RKO (cell line): Measurements from ENCODE around the gene CDH16.

Experiments
- DNase-seq: peaks from one replicate; pipeline ENCODE4 v3.0.0-alpha.2; 2016; ENCODE audit warnings: low spot score

Gene CDH16

GRCh38 chr16:66894948-66895688 lies 23.6 kb downstream of the CDH16 start:
- DNase-seq = peak; percentile 70

GRCh38 chr16:66894055-66894454 lies 24.6 kb downstream of the CDH16 start:
- DNase-seq = no peak

- DNase-seq = no peak
These were observed 26.9 kb downstream of the CDH16 start for GRCh38 chr16:66891797-66892196.

- DNase-seq = no peak
These were observed 27.3 kb downstream of the CDH16 start for GRCh38 chr16:66891360-66891759.

GRCh38 chr16:66890799-66891198 lies 27.9 kb downstream of the CDH16 start:
- DNase-seq = no peak

- no peak for DNase-seq
These were observed 29.1 kb downstream of the CDH16 start for GRCh38 chr16:66889622-66890021.

GRCh38 chr16:66888647-66889615 lies 29.8 kb downstream of the CDH16 start:
- DNase-seq = no peak

GRCh38 chr16:66886914-66887313 lies 31.8 kb downstream of the CDH16 start:
- no peak for DNase-seq

GRCh38 chr16:66886321-66886720 lies 32.4 kb downstream of the CDH16 start:
- DNase-seq = no peak

GRCh38 chr16:66885491-66885890 lies 33.2 kb downstream of the CDH16 start:
- DNase-seq = no peak

- no peak for DNase-seq
These were observed 36.0 kb downstream of the CDH16 start for GRCh38 chr16:66882702-66883101.

GRCh38 chr16:66881964-66882508 lies 36.6 kb downstream of the CDH16 start:
- DNase-seq = no peak

- DNase-seq = peak; percentile 36
These were observed 37.1 kb downstream of the CDH16 start for GRCh38 chr16:66881560-66881959.

- DNase-seq = peak; percentile 56
These were observed 37.7 kb downstream of the CDH16 start for GRCh38 chr16:66881014-66881417.

- DNase-seq = peak; percentile 94
These were observed 38.2 kb downstream of the CDH16 start, which contains the start of gene PDP2 for GRCh38 chr16:66880288-66881013. Gene PDP2, plus strand, starts transcription at chr16:66880515. Its CDS starts 3,770 bp downstream, at chr16:66884285.

- peak; percentile 38 for DNase-seq
These were observed 40.6 kb downstream of the CDH16 start for GRCh38 chr16:66878067-66878466.

- no peak for DNase-seq
These were observed 44.5 kb downstream of the CDH16 start for GRCh38 chr16:66874079-66874775.

- DNase-seq = no peak
These were observed 45.0 kb downstream of the CDH16 start for GRCh38 chr16:66873685-66874055.

GRCh38 chr16:66872943-66873684 lies 45.6 kb downstream of the CDH16 start:
- peak; percentile 99 for DNase-seq

GRCh38 chr16:66872559-66872942 lies 46.1 kb downstream of the CDH16 start:
- DNase-seq = no peak

GRCh38 chr16:66871840-66872239 lies 46.8 kb downstream of the CDH16 start:
- DNase-seq = no peak
